Tibial nerve (tissue), 4 donors: Measurements from ENCODE around the gene C12orf54.
"Not testable (repeated sequence)": the region's sequence is repeated elsewhere in the genome, so short reads cannot be mapped to it uniquely, and the experiment has no call there.

Experiments
- CTCF ChIP-seq, 5 experiments: fragments of 200-600 bp in 3 of 5; fragments of 450-650 bp in 2 of 5; sonication (generic) in 3 of 5; IDR thresholded peaks; one replicate each; pipeline ENCODE4 v1.5.1; 2016 to 2019; ENCODE audit warnings: antibody characterized with exemption in 5 of 5, mild to moderate bottlenecking in 3 of 5, moderate library complexity in 2 of 5
- EP300 ChIP-seq, 2 donors: sonication (generic); formaldehyde crosslinking; IDR thresholded peaks; one replicate each; pipeline ENCODE4 v1.6.1; 2017; ENCODE audit warnings: antibody characterized with exemption in 2 of 2, mild to moderate bottlenecking in 1 of 2
- POLR2A ChIP-seq, 2 donors: fragments of 450-650 bp; IDR thresholded peaks; one replicate each; pipeline ENCODE4 v1.6.1; 2017; ENCODE audit warnings: antibody characterized with exemption in 2 of 2, mild to moderate bottlenecking in 2 of 2, moderate library complexity in 2 of 2

GRCh38 chr12:48434016-48434415 is 48.3 kb upstream of the C12orf54 start:
- TF ChIP-seq CTCF, EP300, POLR2A (IDR thresholded peaks at IDR 0.05): not testable (repeated sequence)
